Loucy (cell line): ENCODE results near the gene SGPL1.

ENCODE experiments used
- H2AFZ ChIP-seq: fragments of 200-600 bp; sonication (generic); 2 replicates; pipeline ENCODE4 v1.6.0; 2016; ENCODE audit warnings: antibody characterized with exemption, mild to moderate bottlenecking, low read length, moderate library complexity
- H3F3A ChIP-seq: fragments of 200-600 bp; 2 replicates; pipeline ENCODE4 v1.6.0; 2016; ENCODE audit warnings: antibody characterized with exemption, low read depth, mild to moderate bottlenecking
- H3K27me3 ChIP-seq: fragments of 200-600 bp; sonication (generic); 2 replicates; pipeline ENCODE4 v1.6.1; 2014; ENCODE audit warnings: low read length, mild to moderate bottlenecking; ENCODE audit not compliant: insufficient read depth, poor library complexity, severe bottlenecking
- H3K36me3 ChIP-seq: fragments of 200-600 bp; sonication (generic); 2 replicates; pipeline ENCODE4 v1.6.1; 2016; ENCODE audit warnings: low read length; ENCODE audit not compliant: insufficient read depth
- H3K4me1 ChIP-seq: fragments of 200-600 bp; sonication (generic); 2 replicates; pipeline ENCODE4 v1.5.1; 2014; ENCODE audit warnings: low read length, mild to moderate bottlenecking; ENCODE audit not compliant: insufficient read depth, poor library complexity, severe bottlenecking
- H3K4me2 ChIP-seq: fragments of 200-600 bp; sonication (generic); 2 replicates; pipeline ENCODE4 v1.6.0; 2014; ENCODE audit warnings: antibody characterized with exemption, low read length, low read depth, mild to moderate bottlenecking; ENCODE audit not compliant: poor library complexity, severe bottlenecking
- H3K4me3 ChIP-seq: fragments of 200-600 bp; sonication (generic); 2 replicates; pipeline ENCODE4 v1.5.1; 2014; ENCODE audit warnings: low read length, mild to moderate bottlenecking, mixed read lengths; ENCODE audit not compliant: poor library complexity, severe bottlenecking
- H3K79me2 ChIP-seq: fragments of 200-600 bp; sonication (generic); 2 replicates; pipeline ENCODE4 v1.6.1; 2014; ENCODE audit warnings: low read length; ENCODE audit not compliant: insufficient read depth
- H3K9ac ChIP-seq: fragments of 200-600 bp; sonication (generic); 2 replicates; pipeline ENCODE4 v1.6.0; 2014; ENCODE audit warnings: mild to moderate bottlenecking, low read depth, low read length, moderate library complexity; ENCODE audit not compliant: poor library complexity, severe bottlenecking
- H3K9me2 ChIP-seq: fragments of 200-600 bp; sonication (generic); replicated peaks from 2 replicates; pipeline ENCODE4 v1.6.1; 2016; ENCODE audit warnings: low read depth, low read length, mixed read lengths
- H3K9me3 ChIP-seq: fragments of 200-600 bp; sonication (generic); 2 replicates; pipeline ENCODE4 v1.6.1; 2014; ENCODE audit warnings: mild to moderate bottlenecking, antibody characterized with exemption, low read length, low read depth; ENCODE audit not compliant: insufficient read depth
- H4K20me1 ChIP-seq: fragments of 200-600 bp; sonication (generic); 2 replicates; pipeline ENCODE4 v1.6.0; 2014; ENCODE audit warnings: antibody characterized with exemption, low read length, mild to moderate bottlenecking; ENCODE audit not compliant: insufficient read depth, poor library complexity, severe bottlenecking
- EZH2phosphoT487 ChIP-seq: fragments of 200-600 bp; IDR thresholded peaks from 2 replicates; pipeline ENCODE4 v1.6.1; 2018; ENCODE audit warnings: antibody characterized with exemption, mild to moderate bottlenecking, moderate library complexity, borderline replicate concordance
- TF ChIP-seq, protein P1 (sequence below): fragments of 200-600 bp; sonication (generic); conservative IDR thresholded peaks from 2 replicates; pipeline ENCODE4 v1.5.1; 2014; ENCODE audit warnings: mild to moderate bottlenecking, antibody characterized with exemption, low read length

The SGPL1 gene

DNA sequence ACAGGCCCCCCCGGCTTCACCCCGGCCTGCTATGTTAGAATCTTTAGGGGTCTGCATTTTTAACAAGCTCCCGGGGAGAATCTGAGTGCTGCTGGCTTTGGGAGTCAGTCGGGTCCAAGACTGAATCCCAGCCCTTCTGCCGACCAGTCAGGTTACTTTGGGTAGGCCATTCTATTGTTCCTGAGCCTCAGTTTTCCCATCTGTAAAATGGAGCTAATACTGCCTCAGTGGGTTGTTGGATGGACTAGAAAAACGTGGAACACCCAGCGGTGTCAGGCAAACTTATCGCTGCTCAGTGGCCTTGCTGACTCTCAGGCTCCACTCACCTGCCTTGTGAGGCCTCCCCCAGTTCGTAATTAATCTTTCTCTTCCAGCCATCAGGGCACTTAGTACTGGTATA, 42.3 kb upstream of the SGPL1 start:
- Histone ChIP-seq H3K9ac (no peak overlapping the region), H3K27me3 (no peaks in the 10 kb centered on the region), H3K9me2 (no peaks in the 10 kb centered on the region), H3K9me3 (no peaks in the 10 kb centered on the region), H3K79me2 (no peaks in the 10 kb centered on the region), H3K4me3 (no peak overlapping the region), H3K4me2 (no peak overlapping the region), H3K36me3 (no peaks in the 10 kb centered on the region), H2AFZ (no peak overlapping the region), H3K4me1 (no peaks in the 10 kb centered on the region), H3F3A (no peaks in the 10 kb centered on the region), H4K20me1 (no peaks in the 10 kb centered on the region)
- TF ChIP-seq, protein P1, sequence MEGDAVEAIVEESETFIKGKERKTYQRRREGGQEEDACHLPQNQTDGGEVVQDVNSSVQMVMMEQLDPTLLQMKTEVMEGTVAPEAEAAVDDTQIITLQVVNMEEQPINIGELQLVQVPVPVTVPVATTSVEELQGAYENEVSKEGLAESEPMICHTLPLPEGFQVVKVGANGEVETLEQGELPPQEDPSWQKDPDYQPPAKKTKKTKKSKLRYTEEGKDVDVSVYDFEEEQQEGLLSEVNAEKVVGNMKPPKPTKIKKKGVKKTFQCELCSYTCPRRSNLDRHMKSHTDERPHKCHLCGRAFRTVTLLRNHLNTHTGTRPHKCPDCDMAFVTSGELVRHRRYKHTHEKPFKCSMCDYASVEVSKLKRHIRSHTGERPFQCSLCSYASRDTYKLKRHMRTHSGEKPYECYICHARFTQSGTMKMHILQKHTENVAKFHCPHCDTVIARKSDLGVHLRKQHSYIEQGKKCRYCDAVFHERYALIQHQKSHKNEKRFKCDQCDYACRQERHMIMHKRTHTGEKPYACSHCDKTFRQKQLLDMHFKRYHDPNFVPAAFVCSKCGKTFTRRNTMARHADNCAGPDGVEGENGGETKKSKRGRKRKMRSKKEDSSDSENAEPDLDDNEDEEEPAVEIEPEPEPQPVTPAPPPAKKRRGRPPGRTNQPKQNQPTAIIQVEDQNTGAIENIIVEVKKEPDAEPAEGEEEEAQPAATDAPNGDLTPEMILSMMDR, result no peak

DNA sequence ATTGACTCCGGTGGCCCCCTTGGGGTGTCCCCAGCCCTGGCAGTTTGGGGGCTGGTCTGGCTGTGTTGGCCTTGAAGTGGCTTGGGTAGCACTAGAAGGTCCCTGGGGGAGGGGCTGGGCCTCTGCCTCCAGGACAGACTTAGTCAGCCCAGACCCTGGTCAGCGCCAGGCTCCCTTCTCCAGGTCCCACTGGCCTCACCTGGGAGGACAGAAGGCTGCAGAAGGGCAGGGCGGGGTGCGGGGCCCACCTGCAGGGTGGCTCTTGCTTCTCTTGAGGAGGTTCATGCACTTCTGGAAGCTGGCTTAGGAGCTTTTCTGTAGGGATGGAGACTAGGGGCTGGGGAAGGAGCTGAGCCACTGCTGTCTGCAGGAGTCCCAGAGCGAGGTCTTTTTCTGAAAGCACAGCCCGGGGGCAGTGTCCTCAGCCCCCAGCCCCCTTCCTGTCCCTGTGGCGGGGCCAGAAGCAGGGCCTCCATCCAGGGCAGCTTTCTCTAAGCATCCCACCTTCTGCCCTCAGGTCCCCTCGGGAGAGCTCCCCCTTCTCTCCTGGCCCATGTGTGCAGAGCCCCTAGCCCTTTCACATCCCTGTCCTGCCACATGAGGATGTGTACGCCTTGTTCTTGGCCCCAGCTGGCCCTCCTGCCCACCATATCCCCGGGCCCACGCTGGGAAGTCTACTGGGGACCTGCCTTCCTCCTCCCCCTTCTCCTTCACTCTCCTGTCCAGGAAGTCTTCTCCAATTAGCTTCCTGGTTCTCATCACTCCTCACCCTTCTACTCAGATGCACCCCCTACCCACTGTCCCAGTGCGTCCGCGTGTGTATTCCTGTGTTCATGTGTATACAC, 41.6 kb upstream of the SGPL1 start:
- Histone ChIP-seq H3K36me3 (no peaks in the 10 kb centered on the region), H3K9me2 (no peaks in the 10 kb centered on the region), H3F3A (no peaks in the 10 kb centered on the region), H3K27me3 (no peaks in the 10 kb centered on the region), H3K4me1 (no peaks in the 10 kb centered on the region), H4K20me1 (no peaks in the 10 kb centered on the region), H3K4me3 (no peak overlapping the region), H3K9ac (no peak overlapping the region), H3K9me3 (no peaks in the 10 kb centered on the region), H2AFZ (no peak overlapping the region), H3K79me2 (no peaks in the 10 kb centered on the region), H3K4me2 (no peak overlapping the region)
- no peak for TF ChIP-seq EZH2phosphoT487
- TF ChIP-seq, protein P1, result no peak

DNA sequence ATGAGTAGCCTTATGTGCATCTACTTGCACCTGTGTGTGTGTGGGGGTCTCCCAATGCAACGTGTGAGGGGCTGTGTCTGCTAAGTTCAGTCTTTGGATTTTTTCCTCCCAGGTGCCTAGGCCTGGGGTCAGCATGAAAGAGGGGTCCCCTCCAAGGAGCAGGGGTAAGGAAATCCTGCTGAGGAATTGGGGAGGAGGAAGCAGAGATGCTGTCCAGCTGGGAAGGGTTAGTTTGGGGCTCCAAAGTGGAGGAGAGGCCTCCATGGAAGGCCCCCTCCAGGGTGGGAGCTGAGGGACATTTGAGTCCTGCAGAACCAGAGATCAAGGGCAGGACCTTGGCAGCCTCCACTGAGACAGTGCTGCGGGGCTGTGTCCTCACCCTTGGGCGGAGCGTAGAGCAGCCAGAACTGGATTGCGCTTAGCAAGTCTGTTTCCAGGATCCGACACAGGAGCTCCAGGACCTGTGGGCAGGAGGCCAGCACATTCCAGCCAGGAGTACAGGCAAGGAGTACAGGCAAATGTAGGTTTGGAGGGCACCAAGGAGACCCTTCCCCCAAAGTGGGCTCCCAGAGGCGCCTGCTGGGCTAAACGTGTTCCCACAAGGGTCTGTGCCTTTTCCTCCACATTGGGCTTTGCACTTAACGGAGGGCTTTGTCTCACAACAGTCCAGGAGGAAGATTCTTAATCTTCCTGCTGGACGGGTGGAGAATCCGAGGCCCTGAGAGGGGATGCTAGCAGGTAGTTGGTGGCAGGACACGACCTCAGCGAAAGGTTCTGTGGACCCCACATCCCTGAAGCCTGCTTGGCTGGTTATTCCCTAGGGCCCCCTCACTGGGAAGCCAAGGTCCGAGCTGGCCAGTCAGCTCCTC, 40.7 kb upstream of the SGPL1 start:
- H3K9me3 ChIP-seq, result no peaks in the 10 kb centered on the region
- TF ChIP-seq, protein P1, result no peak
- TF ChIP-seq EZH2phosphoT487, result no peak
- no peak overlapping the region for H3K9ac ChIP-seq
- no peaks in the 10 kb centered on the region for H3K79me2 ChIP-seq
- no peaks in the 10 kb centered on the region for H3F3A ChIP-seq
- H4K20me1 ChIP-seq, result no peaks in the 10 kb centered on the region
- no peak overlapping the region for H2AFZ ChIP-seq
- H3K4me2 ChIP-seq, result no peak overlapping the region
- no peaks in the 10 kb centered on the region for H3K27me3 ChIP-seq
- no peak overlapping the region for H3K4me3 ChIP-seq
- H3K4me1 ChIP-seq, result no peaks in the 10 kb centered on the region
- H3K9me2 ChIP-seq, result no peaks in the 10 kb centered on the region
- no peaks in the 10 kb centered on the region for H3K36me3 ChIP-seq
